GM19193 (cell line): ENCODE results near the gene FRS2.

ENCODE experiments used
- POLR2A ChIP-seq: IDR thresholded peaks from 4 replicates; pipeline ENCODE4 v1.6.1; 2011; ENCODE audit not compliant: insufficient read depth, insufficient read length; ENCODE audit errors: extremely low read depth

The FRS2 gene

DNA sequence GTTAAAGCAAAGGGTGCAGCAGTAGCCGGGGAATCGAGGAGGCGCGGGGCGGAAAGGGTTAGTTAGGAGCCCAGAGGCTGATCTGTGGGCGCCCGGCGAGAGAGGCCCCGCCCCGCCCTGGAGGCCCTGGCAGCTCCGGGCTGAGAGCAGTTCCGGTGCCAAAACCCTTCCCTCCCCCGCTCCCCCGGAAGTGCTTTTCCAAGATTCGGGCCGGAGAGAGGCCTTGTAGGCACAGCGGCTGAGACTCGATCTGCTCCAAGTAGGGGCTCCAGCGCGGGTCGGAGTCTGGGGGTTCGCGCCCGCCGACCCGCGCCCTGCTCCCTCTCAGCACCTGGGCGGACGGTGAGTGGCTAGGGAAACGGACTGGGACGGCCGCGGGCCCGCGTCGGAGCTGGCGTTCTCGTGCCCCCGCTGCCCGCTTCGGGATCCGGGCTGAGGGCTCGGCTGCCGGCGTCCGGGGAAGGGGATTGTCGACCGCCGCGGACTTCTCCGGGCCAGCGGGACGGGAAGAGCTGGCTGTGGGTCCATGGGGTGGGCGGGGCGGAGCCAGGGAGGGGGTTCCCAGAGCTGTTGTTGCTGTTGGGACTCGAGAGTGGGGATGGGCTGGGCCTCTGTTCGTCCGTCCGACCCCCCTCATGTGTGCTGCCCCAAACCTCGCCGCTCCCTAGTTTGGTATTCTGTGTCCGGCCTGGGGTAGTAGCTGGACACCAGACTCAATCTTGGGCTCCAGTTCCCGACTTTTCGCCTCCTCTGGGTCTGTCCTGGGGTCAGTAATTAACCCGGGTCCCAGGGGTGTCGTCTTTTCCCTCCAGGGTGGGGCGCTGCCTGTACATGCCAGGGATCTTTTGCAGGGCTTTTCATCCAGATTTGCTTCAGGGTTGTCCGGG lies at the start of gene FRS2:
Gene FRS2, plus strand, starts transcription at position 200 of the 887 bp plus-strand sequence. CDS start 98,643 bp downstream, outside the sequence.
- peak; percentile 88 for TF ChIP-seq POLR2A

GRCh38 chr12:69421548-69421947 lies 48.6 kb upstream of the FRS2 start:
- TF ChIP-seq POLR2A: no peak

DNA sequence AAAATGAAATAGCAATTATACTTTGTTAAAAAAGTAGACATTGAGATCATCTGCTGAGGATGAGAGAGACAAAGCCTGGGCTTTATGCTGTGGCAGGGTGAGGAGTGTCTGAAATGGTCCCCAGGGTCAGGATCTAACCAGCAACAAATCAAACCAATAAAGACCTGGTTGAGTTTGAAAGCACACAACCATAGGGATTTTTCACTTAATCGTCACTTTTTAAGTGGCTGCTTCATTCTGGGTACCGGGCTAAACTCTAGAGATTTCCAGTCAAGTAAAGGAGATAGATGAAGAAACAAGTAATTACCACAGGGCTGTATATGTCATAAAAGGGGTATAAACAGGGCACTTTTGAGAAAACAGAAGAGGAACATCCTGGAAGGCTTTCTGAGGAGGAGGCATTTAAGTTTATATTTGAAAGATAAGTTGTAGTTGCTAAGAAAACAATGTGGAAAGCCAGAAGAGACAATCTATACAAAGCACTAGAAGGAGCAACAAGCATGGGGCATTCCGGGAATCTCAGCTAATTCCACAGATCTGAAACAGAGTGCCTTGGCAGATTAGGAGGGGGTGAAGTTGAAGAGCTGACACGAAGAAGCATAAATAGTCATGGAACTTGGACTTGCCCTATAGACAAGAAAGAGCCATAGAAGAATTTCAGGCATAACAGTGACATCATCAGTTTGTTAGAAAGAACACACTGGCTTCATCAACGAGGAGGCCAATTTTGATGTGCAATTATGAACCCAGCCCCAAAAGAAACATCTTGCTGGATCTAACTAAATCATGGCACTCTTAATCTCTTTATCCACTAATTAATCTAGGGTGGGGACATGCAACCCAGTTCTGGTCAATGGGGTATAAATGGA lies 46.9 kb upstream of the FRS2 start:
- TF ChIP-seq POLR2A: no peak

DNA sequence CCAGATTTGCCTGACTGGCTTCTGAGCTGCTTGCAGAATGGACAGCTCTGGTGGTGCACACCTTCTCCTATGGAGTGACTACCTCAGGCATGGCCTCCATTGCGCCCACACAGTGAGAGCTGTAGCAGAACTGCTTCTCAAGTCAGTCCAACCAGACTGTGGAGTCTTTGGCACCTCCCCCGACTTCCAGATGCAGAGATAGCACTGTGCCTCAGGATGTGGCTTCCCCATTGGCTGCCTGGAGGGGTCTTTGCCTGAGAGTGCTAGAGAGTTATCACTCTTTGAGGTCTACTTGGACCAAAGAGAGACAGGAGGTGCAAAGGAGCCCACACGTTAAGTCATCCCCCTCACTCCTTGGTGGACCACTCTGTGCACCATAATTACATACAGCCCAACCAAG lies 44.8 kb upstream of the FRS2 start:
- no peak for TF ChIP-seq POLR2A

DNA sequence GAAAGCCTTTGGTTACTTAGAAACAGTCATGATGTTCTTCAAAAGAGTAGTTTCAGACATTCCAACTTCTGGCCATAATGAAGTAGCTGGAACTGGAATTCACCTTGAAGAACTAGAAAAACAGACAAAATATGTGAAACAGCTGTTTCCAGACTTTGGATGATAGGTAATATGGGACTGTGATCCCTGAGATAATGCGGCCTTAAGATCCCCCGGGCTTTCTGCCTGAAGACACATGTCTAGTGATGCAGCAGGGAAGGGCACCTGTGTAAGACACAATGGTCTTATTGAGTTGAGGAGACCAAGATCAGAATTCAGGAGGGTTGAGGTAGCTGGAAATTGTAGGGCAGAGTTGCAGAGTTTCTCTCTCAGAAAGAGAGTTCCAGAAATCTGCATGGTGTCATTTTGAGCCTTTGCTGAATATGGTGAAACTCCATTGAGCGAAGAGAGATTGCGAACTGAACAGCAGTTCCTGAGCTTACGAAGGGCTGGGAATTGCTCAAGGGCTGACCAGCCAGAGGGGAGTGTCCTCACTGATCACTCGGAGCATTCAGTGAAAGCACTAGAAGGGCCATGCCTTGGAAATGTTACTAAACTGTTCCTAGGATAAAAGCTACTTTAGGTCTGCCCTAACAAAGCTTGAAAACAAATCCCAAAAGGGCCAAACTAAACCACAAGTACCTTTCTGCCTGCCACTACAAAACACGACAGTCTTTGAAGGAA lies 41.7 kb upstream of the FRS2 start:
- TF ChIP-seq POLR2A: no peak

DNA sequence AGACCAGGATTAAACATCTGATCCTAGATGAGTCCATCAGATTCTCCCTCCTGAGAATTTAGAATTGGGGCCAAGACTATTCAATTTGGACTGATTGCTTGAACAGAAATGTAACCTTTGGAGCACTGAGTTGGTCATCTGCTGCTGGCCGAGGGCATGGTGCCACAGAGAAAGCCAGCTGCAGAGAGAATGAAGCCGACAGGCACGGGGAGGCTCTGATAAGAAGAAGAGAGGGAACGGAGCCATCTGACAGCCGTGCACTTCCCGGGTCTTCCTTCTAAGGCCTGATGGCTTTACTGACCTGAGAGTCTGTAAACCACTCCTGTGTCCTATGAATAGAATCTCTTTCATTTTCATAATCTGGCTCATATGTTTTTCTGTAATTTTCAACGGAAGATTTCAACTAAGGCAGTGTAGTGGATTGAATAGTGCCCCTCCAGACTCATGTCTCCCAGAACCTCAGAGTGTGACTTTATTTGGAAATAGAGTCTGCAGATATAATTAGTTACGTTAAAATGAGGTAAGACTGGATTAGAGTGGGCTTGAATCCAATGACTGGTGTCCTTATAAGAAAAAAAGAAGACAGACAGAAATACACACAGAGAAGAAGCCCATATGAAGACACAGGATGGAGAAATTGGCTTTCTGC lies 39.1 kb upstream of the FRS2 start:
- no peak for TF ChIP-seq POLR2A

GRCh38 chr12:69431591-69432222 lies 38.5 kb upstream of the FRS2 start:
- no peak for TF ChIP-seq POLR2A

- no peak for TF ChIP-seq POLR2A
These were observed 36.5 kb upstream of the FRS2 start for GRCh38 chr12:69433653-69434052.

DNA sequence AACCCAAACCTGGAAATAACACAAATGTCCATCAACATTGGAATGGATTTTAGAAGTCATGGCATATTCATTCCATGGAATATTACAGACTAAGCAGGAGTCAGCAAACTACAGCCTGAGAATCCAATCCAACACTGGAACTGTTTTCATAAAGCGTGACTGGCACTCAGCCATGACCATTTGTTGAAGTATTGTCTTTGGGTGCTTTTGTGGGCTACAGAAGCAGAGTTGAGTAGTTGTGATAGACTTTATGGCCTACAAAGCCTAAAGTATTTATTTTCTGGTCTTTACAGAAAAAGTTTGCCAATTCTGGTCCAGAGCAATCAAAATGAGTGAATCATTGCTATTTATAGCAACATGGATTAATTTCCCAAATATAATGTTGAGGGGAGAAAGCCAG lies 34.5 kb upstream of the FRS2 start:
- TF ChIP-seq POLR2A: no peak

DNA sequence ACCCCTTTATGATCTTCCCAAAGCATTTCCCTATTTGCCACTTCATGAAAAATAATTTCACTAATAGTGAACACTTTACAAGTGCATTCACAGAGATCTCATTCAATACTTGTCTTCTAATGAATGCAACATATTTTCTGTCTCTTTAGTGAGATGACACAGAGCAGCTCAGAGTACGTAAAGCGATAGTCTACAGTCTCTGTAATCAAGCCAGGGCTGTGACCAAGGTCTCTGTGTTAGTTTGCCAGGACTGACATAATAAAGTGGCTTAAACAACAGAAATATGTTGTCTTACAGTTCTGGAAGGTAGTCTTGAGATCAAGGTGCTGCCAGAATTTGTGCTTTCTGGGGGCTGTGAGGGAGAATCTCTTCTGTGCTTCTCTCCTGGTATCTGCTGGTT lies 33.1 kb upstream of the FRS2 start:
- no peak for TF ChIP-seq POLR2A

DNA sequence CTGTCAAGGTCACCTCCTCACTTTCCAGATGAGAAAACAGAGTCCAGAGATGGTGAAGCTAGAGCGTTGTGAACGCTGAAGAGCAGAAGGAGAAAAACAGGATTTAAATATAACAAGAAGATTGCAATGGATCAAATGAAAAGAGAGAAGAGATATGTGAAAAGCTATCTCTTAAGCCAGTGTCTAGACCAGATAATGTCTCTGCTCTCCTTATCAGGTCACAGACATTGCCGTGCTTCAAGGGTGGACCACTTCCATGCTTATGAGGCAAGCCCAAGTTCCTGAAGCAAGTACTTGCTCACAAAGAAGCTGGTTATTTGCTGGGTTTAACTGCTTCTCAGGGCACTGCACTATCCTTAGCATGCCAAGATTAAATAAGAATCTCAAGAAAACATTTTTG lies 31.6 kb upstream of the FRS2 start:
- no peak for TF ChIP-seq POLR2A

DNA sequence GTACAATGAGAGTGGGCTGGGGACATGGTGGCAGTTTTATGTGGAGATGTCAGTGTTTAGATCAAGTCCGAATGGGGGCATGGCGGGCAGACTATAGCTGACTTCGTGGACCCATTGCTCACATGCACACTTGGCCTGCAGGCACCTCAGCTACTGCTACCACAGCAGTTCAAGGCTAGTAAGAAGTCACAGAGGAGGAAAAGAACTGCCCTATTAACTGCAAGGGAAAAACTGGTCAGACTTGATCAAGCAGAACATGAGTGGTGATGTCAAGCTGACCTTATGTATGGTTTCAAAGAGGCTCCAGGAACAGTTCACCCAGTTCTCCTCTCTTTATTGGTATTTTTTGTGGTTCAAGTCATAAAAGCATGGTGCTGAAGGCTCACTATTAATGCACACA lies 30.2 kb upstream of the FRS2 start:
- TF ChIP-seq POLR2A: no peak

DNA sequence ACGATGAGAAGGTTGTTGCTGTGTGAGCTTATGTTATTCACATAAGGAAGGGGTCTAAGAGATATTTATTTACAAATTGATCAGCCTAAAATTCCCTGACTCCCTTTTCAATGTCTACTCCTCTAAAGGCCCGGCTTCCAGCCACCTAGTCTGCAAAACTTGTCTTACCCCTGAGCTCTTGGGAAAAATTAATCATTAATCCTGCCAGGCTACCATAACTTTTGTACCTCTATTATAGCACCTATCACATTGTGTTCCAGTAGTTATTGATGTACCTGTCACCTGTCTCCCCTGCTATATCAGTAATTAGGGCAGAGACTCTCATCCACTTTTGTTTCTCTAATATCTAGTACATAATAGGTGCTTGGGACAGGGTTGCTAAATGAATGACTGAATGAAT lies 29.3 kb upstream of the FRS2 start:
- no peak for TF ChIP-seq POLR2A

- no peak for TF ChIP-seq POLR2A
These were observed 27.3 kb upstream of the FRS2 start for GRCh38 chr12:69442894-69443293.
